GM19397 (cell line): ENCODE measurements around the gene COPZ2.
"Not testable (repeated sequence)": the region's sequence is repeated elsewhere in the genome, so short reads cannot be mapped to it uniquely, and the experiment has no call there.

Source experiments
- ATAC-seq: cut with Tn5 transposase; IDR thresholded peaks from one replicate; pipeline ENCODE4 v1.9.1; 2021; ENCODE audit warnings: mild to moderate bottlenecking, moderate library complexity; ENCODE audit not compliant: unreplicated experiment

The COPZ2 gene

GRCh38 chr17:48034734-48035133 lies 2.9 kb downstream of the COPZ2 start:
- ATAC-seq, result not testable (repeated sequence)

GRCh38 chr17:48031966-48032365 lies 5.6 kb downstream of the COPZ2 start:
- no peak for ATAC-seq

- ATAC-seq, result no peak
Observed at GRCh38 chr17:48030531-48030930, 7.1 kb downstream of the COPZ2 start.

GRCh38 chr17:48028736-48029135 lies 8.9 kb downstream of the COPZ2 start:
- ATAC-seq, result no peak

- ATAC-seq, result no peak
Observed at GRCh38 chr17:48027322-48027981, 10.1 kb downstream of the COPZ2 start.

- no peak for ATAC-seq
Observed at GRCh38 chr17:48026502-48027321, 10.9 kb downstream of the COPZ2 start.

GRCh38 chr17:48025904-48026501 lies 11.6 kb downstream of the COPZ2 start:
- ATAC-seq, result no peak

- ATAC-seq, result peak; percentile 93
Observed at GRCh38 chr17:48025040-48025903, 12.3 kb downstream of the COPZ2 start.

- peak; percentile 1 for ATAC-seq
Observed at GRCh38 chr17:48024149-48025039, 13.2 kb downstream of the COPZ2 start.

- no peak for ATAC-seq
Observed at GRCh38 chr17:48023400-48024148, 14.0 kb downstream of the COPZ2 start.

- ATAC-seq, result no peak
Observed at GRCh38 chr17:48022901-48023300, 14.7 kb downstream of the COPZ2 start.

- no peak for ATAC-seq
Observed at GRCh38 chr17:48021934-48022333, 15.7 kb downstream of the COPZ2 start.

GRCh38 chr17:48017817-48018158 lies 19.8 kb downstream of the COPZ2 start:
- not testable (repeated sequence) for ATAC-seq

- no peak for ATAC-seq
Observed at GRCh38 chr17:48016112-48016511, 21.5 kb downstream of the COPZ2 start.

GRCh38 chr17:48014595-48015111 lies 22.9 kb downstream of the COPZ2 start:
- no peak for ATAC-seq

GRCh38 chr17:48013876-48014594 lies 23.6 kb downstream of the COPZ2 start:
- ATAC-seq, result no peak

GRCh38 chr17:48012654-48013053 lies 24.9 kb downstream of the COPZ2 start:
- ATAC-seq, result no peak

- no peak for ATAC-seq
Observed at GRCh38 chr17:48012151-48012520, 25.5 kb downstream of the COPZ2 start.
